ENCODE data around the gene MAML2.

The MAML2 gene

GRCh38 chr11:96169250-96169649, 173.7 kb downstream of the MAML2 start:
- no peak for DNase-seq (ENCODE audit: low spot score)
- TF ChIP-seq CTCF (IDR thresholded peaks at IDR 0.05; ENCODE audit: extremely low read depth, missing control alignments) = no peak

GRCh38 chr11:96168623-96169022, 174.4 kb downstream of the MAML2 start:
- no peak for TF ChIP-seq CTCF (IDR thresholded peaks at IDR 0.05; ENCODE audit: extremely low read depth, missing control alignments)
- DNase-seq (ENCODE audit: low spot score) = no peak

GRCh38 chr11:96167787-96168186, 175.2 kb downstream of the MAML2 start:
- no peak for TF ChIP-seq CTCF (IDR thresholded peaks at IDR 0.05; ENCODE audit: extremely low read depth, missing control alignments)
- DNase-seq (ENCODE audit: low spot score) = no peak

GRCh38 chr11:96167203-96167758, 175.7 kb downstream of the MAML2 start:
- no peak for TF ChIP-seq CTCF (IDR thresholded peaks at IDR 0.05; ENCODE audit: extremely low read depth, missing control alignments)
- no peak for DNase-seq (ENCODE audit: low spot score)

GRCh38 chr11:96162816-96163499, 180.0 kb downstream of the MAML2 start:
- DNase-seq (ENCODE audit: low spot score) = no peak
- no peak for TF ChIP-seq CTCF (IDR thresholded peaks at IDR 0.05; ENCODE audit: extremely low read depth, missing control alignments)

- TF ChIP-seq CTCF (IDR thresholded peaks at IDR 0.05; ENCODE audit: extremely low read depth, missing control alignments) = no peak
- DNase-seq (ENCODE audit: low spot score) = no peak
These were observed 181.5 kb downstream of the MAML2 start for GRCh38 chr11:96161307-96162089.

- DNase-seq (ENCODE audit: low spot score) = no peak
- TF ChIP-seq CTCF (IDR thresholded peaks at IDR 0.05; ENCODE audit: extremely low read depth, missing control alignments) = no peak
These were observed 182.2 kb downstream of the MAML2 start for GRCh38 chr11:96160732-96161306.

All from GM20000 (cell line).